ENCODE measurements around the gene CACNG4.

DNA sequence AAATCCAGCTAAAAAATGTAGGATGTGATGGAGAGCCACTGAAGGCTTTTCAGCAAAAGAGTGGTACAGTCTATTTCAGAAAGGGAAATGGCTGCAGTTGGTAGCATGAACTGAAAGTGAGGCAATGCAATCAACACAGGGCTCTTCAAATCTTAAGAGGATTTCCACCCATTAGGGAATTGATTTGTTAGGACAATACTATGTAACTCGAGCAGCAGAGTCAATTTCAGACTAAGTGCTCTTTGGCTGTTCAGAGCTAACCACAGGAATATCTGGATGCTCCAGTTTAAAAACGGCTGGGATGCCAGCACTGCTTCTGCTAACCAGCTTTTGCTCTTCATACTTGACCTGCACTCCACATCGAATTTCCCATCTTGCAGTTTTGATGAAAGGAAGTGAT is 104.5 kb downstream of the CACNG4 start:
- no peak for TF ChIP-seq POLR2AphosphoS5 (IDR thresholded peaks at IDR 0.05; ENCODE audit: insufficient read depth in 1 of 2, low read depth in 1 of 2)
- TF ChIP-seq, protein P1, sequence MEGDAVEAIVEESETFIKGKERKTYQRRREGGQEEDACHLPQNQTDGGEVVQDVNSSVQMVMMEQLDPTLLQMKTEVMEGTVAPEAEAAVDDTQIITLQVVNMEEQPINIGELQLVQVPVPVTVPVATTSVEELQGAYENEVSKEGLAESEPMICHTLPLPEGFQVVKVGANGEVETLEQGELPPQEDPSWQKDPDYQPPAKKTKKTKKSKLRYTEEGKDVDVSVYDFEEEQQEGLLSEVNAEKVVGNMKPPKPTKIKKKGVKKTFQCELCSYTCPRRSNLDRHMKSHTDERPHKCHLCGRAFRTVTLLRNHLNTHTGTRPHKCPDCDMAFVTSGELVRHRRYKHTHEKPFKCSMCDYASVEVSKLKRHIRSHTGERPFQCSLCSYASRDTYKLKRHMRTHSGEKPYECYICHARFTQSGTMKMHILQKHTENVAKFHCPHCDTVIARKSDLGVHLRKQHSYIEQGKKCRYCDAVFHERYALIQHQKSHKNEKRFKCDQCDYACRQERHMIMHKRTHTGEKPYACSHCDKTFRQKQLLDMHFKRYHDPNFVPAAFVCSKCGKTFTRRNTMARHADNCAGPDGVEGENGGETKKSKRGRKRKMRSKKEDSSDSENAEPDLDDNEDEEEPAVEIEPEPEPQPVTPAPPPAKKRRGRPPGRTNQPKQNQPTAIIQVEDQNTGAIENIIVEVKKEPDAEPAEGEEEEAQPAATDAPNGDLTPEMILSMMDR (IDR thresholded peaks at IDR 0.05), result no peak

Measured in vagina (tissue), 2 donors.